ENCODE data around the gene CD300H.
"Not testable (repeated sequence)": the region's sequence is repeated elsewhere in the genome, so short reads cannot be mapped to it uniquely, and the experiment has no call there.

Gene CD300H

GRCh38 chr17:74585711-74586110 is 18.4 kb upstream of the CD300H start:
- DNase-seq = no peak

GRCh38 chr17:74584292-74585060 is 17.2 kb upstream of the CD300H start:
- no peak for DNase-seq

DNA sequence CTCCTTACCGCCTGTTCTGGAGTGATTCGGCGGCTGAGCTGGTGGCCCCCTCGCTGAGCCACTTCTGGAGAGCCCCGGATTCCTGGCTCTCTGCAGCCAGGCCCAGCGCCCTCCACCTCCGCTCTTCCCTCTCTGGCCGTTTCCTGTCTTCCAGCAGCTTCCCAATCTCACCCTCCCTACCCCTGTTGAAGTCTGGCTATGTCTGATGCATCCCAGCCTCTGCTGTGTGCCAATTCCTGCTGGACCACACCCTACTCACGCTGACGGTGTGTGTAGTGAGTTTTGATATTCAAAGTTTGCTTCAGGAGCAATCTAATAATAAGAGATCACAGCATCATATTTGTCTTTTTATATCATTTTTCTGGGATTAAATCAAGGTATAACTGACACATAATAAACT is 15.3 kb upstream of the CD300H start:
- DNase-seq = no peak

GRCh38 chr17:74579900-74580299 is 12.6 kb upstream of the CD300H start:
- DNase-seq = no peak

GRCh38 chr17:74578979-74579378 is 11.7 kb upstream of the CD300H start:
- DNase-seq = no peak

GRCh38 chr17:74574489-74575142 is 7.3 kb upstream of the CD300H start:
- no peak for DNase-seq

DNA sequence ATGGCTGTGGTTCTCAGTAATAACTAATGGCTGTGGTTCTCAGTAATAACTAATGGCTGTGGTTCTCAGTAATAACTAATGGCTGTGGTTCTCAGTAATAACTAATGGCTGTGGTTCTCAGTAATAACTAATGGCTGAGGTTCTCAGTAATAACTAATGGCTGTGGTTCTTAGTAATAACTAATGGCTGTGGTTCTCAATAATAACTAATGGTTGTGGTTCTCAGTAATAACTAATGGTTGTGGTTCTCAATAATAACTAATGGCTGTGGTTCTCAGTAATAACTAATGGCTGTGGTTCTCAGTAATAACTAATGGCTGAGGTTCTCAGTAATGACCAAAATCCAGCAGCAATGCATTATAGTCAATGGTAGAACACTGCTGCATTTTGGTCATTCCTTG is 6.3 kb upstream of the CD300H start:
- DNase-seq = not testable (repeated sequence)

DNA sequence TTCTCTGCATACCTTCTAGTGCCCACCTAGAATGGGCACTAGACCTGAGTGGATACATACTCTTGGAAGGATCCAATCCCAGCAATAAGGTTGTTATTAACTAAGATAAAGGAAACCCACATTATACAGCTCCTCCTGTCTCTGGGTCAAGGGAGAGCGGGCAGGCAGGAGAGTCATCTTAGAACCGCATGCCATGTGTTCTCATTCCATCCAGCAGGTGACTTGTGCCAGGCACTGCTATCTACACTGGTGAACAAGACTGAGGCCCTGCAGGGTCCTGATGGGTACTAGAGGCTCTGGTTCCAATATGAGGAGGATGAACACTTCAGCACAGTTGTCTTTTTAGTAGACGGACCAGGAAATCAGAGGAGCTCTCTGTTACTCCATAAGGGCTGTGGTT is 5.9 kb upstream of the CD300H start:
- DNase-seq = no peak

- no peak for DNase-seq
These were observed 4.4 kb upstream of the CD300H start for GRCh38 chr17:74571621-74572270.

GRCh38 chr17:74569020-74570003 is 2.0 kb upstream of the CD300H start:
- peak in 18 of 56 donors; percentile 7 to 50 (median 22) for DNase-seq

GRCh38 chr17:74568106-74568873 is 981 bp upstream of the CD300H start:
- no peak for DNase-seq

- peak in 3 of 56 donors; percentile 6 to 13 (median 10) for DNase-seq
These were observed 1.1 kb downstream of the CD300H start for GRCh38 chr17:74566132-74566753.

- no peak for DNase-seq
These were observed 2.2 kb downstream of the CD300H start for GRCh38 chr17:74565126-74565525.

DNA sequence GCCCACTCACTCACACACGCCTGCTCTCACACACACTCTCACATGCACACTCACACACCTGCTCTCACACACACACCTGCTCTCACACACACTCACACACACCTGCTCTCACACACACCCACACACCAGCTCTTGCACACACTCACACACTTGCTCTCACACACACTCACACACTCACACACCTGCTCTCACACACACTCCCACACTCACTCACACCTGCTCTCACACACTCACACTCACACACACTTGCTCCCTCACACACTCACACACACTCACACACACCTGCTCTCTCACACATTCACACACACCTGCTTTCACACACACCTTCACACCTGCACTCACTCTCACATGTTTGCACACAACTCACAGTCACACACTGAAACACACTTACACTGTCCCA is 4.0 kb downstream of the CD300H start:
- DNase-seq = no peak

DNA sequence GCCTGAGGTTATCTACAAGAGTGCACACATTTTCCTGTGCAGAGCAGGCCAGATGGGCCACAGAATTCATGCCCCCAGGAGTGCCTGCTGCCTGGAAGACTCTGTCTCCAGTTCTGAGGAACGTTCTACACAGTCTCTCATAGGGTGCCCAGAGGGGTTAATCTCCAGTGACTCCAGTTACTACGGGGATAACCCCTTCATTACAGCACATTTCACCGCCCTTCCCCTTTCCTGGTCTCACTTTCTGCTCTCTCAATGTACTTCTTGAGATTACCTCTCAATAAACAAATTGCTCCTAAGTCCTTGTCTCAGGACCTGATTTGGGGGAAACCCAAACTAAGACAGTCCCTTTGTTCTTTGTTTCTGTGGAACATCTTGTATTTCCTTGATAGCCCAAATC is 5.7 kb downstream of the CD300H start:
- no peak for DNase-seq

GRCh38 chr17:74558882-74559519 is 8.3 kb downstream of the CD300H start:
- no peak for DNase-seq

- DNase-seq = not testable (repeated sequence)
These were observed 8.9 kb downstream of the CD300H start for GRCh38 chr17:74558402-74558801.

DNA sequence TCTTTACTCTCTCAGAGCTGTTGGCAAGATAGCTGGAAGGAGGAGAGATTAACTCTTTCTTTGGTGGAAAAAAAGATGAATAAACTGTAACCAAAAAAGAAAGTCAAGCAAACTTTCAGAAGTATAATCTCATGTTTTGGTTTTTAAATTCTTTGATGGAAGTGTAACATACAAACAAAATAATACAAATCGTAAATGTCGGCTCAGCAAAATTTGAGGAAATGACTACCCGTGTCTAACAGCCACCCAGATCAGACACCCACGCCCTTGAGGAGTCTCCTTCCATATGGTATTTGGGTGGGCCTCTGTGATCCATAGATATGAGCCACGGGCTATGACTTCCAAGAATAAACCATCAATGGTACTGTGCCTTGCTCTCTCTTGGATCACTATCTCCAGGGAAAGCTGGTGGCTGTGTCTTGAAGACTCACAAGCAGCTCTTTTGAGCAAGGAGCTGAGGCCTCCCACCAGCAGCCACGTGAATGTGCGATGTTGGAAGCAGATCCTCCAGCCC is 11.8 kb downstream of the CD300H start:
- DNase-seq = no peak

DNA sequence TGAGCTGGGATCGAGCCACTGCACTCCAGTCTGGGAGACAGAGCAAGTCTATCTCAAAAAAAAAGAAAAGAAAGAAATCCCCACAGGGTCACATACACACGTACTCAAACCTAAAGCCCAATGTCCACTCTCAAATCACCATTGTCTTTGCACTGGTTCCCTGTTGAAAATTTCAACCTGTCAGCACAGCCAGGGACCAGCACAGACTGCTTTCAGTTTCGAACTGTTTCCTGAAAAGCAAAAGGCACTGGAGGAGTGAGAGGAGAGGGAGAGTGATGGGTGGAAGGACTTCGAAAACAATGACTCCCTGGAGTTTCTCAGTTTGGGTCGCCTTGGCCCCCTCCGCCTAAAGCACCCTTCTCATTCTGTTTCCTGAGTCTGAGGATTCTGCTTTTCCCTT is 12.4 kb downstream of the CD300H start:
- no peak for DNase-seq

Measured in amygdala (tissue), 56 donors.